CD4-positive, alpha-beta T cell (primary cell): Measurements from ENCODE around the gene FCHSD2. TPM values are rescaled to one million over a fixed set of nuclear protein-coding genes. Genes with fewer than 3 reads are reported as not detected.

Experiments used
- ATAC-seq: fragments of 200-7000 bp; cut with Tn5 transposase; one replicate; pipeline ENCODE4 v1.10.0; 2022; ENCODE audit warnings: mild to moderate bottlenecking; ENCODE audit not compliant: poor library complexity
- CTCF ChIA-PET: fragments of 350-600 bp; sonication (Branson Sonifier 250); formaldehyde crosslinking; loops from one replicate; lab custom pipeline; 2021; ENCODE audit warnings: antibody characterized with exemption, inconsistent platforms; lab: Charles Lee
- POLR2A ChIA-PET: fragments of 350-600 bp; sonication (Branson Sonifier 250); formaldehyde crosslinking; loops from one replicate; lab custom pipeline; 2021; ENCODE audit warnings: antibody characterized with exemption, inconsistent platforms; lab: Charles Lee
- DNase-seq, 14 experiments: peaks; one replicate each; pipeline ENCODE4 v3.0.0-alpha.2; 2013 to 2020; ENCODE audit warnings: mixed read lengths in 2 of 14
- H3K27ac ChIP-seq, 2 donors: one replicate each; pipeline versions ENCODE4 v1.5.1 to v1.7.0; 2013; ENCODE audit warnings: low read length in 2 of 2, low read depth in 1 of 2, mild to moderate bottlenecking in 1 of 2
- H3K27me3 ChIP-seq, 2 experiments: 1 replicate in 1 of 2; 2 replicates in 1 of 2; pipeline versions ENCODE4 v1.6.1 to v1.7.0; 2013; ENCODE audit warnings: low read length in 2 of 2, control low read depth in 1 of 2, mild to moderate bottlenecking in 1 of 2, moderate library complexity in 1 of 2; ENCODE audit not compliant: insufficient read depth in 2 of 2, control insufficient read depth in 1 of 2
- H3K36me3 ChIP-seq: one replicate; pipeline ENCODE4 v1.6.1; 2013; ENCODE audit warnings: low read length, control low read depth; ENCODE audit not compliant: insufficient read depth
- H3K4me1 ChIP-seq: one replicate; pipeline ENCODE4 v1.6.1; 2013; ENCODE audit warnings: low read length, control low read depth; ENCODE audit not compliant: insufficient read depth
- H3K4me3 ChIP-seq: one replicate; pipeline ENCODE4 v1.5.1; 2013; ENCODE audit warnings: mild to moderate bottlenecking, low read length, moderate library complexity
- H3K9me3 ChIP-seq, 2 experiments: 1 replicate in 1 of 2; 2 replicates in 1 of 2; pipeline versions ENCODE4 v1.6.1 to v1.7.0; 2013; ENCODE audit warnings: low read length in 2 of 2, mild to moderate bottlenecking in 2 of 2, control low read depth in 1 of 2, moderate library complexity in 1 of 2; ENCODE audit not compliant: control insufficient read depth in 1 of 2, insufficient read depth in 1 of 2
- H3K27ac Mint-ChIP-seq: one replicate; pipeline ENCODE4 v1.8.0; 2020; ENCODE audit warnings: mixed read lengths
- H3K27me3 Mint-ChIP-seq: one replicate; pipeline ENCODE4 v1.8.0; 2021; ENCODE audit warnings: mixed read lengths
- H3K36me3 Mint-ChIP-seq: one replicate; pipeline ENCODE4 v1.8.0; 2021; ENCODE audit warnings: low read depth, mixed read lengths
- H3K4me1 Mint-ChIP-seq: one replicate; pipeline ENCODE4 v1.8.0; 2021; ENCODE audit warnings: low read depth, mixed read lengths
- H3K4me3 Mint-ChIP-seq: one replicate; pipeline ENCODE4 v1.8.0; 2020; ENCODE audit warnings: mild to moderate bottlenecking, mixed read lengths
- H3K9me3 Mint-ChIP-seq: one replicate; pipeline ENCODE4 v1.8.0; 2020; ENCODE audit warnings: mixed read lengths
- CTCF ChIP-seq: fragments of 200-600 bp; IDR thresholded peaks from one replicate; pipeline ENCODE4 v1.8.0; 2022; ENCODE audit warnings: antibody characterized with exemption, mild to moderate bottlenecking
- intact Hi-C, 2 experiments: fragments of 100-400 bp; cut with DNase I in 1 of 2; cut with micrococcal nuclease in 1 of 2; formaldehyde crosslinking; loops; one replicate each; pipeline versions ENCODE4 v1.15.1 to v1.9.0; 2023 to 2025; cut with DNase I, micrococcal nuclease
- total RNA-seq, 174 experiments: library from RNA in 2 of 174; stranded (reverse) in 2 of 174; gene quantifications; one replicate each; pipeline ENCODE4 v1.2.3 and lab custom pipeline; 2021 to 2026

Gene FCHSD2
- total RNA-seq, 2 experiments from 2014 or later = 48.6 to 50.7 TPM

GRCh38 chr11:72947229-72947628 is 194.9 kb downstream of the FCHSD2 start:
- ATAC-seq (no peak), DNase-seq (no peak)
- H3K27ac Mint-ChIP-seq = no peak overlapping the region
- H3K9me3 Mint-ChIP-seq = no peaks in the 10 kb centered on the region
- ChIA-PET POLR2A (no interaction called here), CTCF (no interaction called here)
- Histone ChIP-seq H3K4me1 (no peaks in the 10 kb centered on the region), H3K27me3 (no peaks in the 10 kb centered on the region), H3K27ac (no peak overlapping the region), H3K9me3 (no peaks in the 10 kb centered on the region), H3K36me3 (no peaks in the 10 kb centered on the region), H3K4me3 (no peak overlapping the region)
- H3K36me3 Mint-ChIP-seq = peaks cover 11% of the 10 kb centered on the region
- H3K4me1 Mint-ChIP-seq = no peaks in the 10 kb centered on the region
- intact Hi-C loops = no loop called here
- no peak overlapping the region for H3K4me3 Mint-ChIP-seq
- no peak for TF ChIP-seq CTCF
- no peaks in the 10 kb centered on the region for H3K27me3 Mint-ChIP-seq

GRCh38 chr11:72943664-72944063 is 198.5 kb downstream of the FCHSD2 start:
- no peaks in the 10 kb centered on the region for H3K4me1 ChIP-seq
- no peak for TF ChIP-seq CTCF
- H3K27me3 ChIP-seq = no peaks in the 10 kb centered on the region
- H3K4me3 ChIP-seq = no peak overlapping the region
- no peak overlapping the region for H3K4me3 Mint-ChIP-seq
- no peaks in the 10 kb centered on the region for H3K9me3 Mint-ChIP-seq
- ChIA-PET CTCF (no interaction called here), POLR2A (no interaction called here)
- intact Hi-C loops = no loop called here
- no peak for DNase-seq
- H3K4me1 Mint-ChIP-seq = no peaks in the 10 kb centered on the region
- H3K27ac Mint-ChIP-seq = no peak overlapping the region
- no peaks in the 10 kb centered on the region for H3K9me3 ChIP-seq
- no peak for ATAC-seq
- H3K36me3 Mint-ChIP-seq = peaks cover 13% of the 10 kb centered on the region
- H3K27ac ChIP-seq = no peak overlapping the region
- no peaks in the 10 kb centered on the region for H3K27me3 Mint-ChIP-seq
- H3K36me3 ChIP-seq = no peaks in the 10 kb centered on the region

- no peaks in the 10 kb centered on the region for H3K27me3 Mint-ChIP-seq
- CTCF ChIA-PET = interaction anchor here (0.5 kb wide), 1 partner anchor 970 kb away, joined by 3 read pairs; no protein-coding TSS in a partner anchor
These were observed 201.7 kb downstream of the FCHSD2 start for GRCh38 chr11:72940417-72940816.

More at GRCh38 chr11:72940417-72940816, 201.7 kb downstream of the FCHSD2 start:
- Histone ChIP-seq H3K36me3 (no peaks in the 10 kb centered on the region), H3K4me3 (no peak overlapping the region), H3K27me3 (no peaks in the 10 kb centered on the region), H3K27ac (no peak overlapping the region), H3K4me1 (no peaks in the 10 kb centered on the region), H3K9me3 (no peaks in the 10 kb centered on the region)
- DNase-seq (no peak), ATAC-seq (no peak)
- no peaks in the 10 kb centered on the region for H3K4me1 Mint-ChIP-seq
- no peak for TF ChIP-seq CTCF
- H3K4me3 Mint-ChIP-seq = no peak overlapping the region
- no peaks in the 10 kb centered on the region for H3K9me3 Mint-ChIP-seq
- POLR2A ChIA-PET = no interaction called here
- intact Hi-C loops = no loop called here
- no peak overlapping the region for H3K27ac Mint-ChIP-seq
- H3K36me3 Mint-ChIP-seq = peaks cover 14% of the 10 kb centered on the region
